H1 (cell line): ENCODE results near the gene LRRFIP1. TPM values are rescaled to one million over a fixed set of nuclear protein-coding genes. Genes with fewer than 3 reads are reported as not detected.

Experiments used
- CTCF ChIA-PET: fragments of 300-600 bp; sonication (Branson Sonifier 250); formaldehyde crosslinking; loops from one replicate; lab custom pipeline; 2021; ENCODE audit not compliant: partially characterized antibody; lab: Charles Lee
- POLR2A ChIA-PET: fragments of 300-600 bp; sonication (Branson Sonifier 250); formaldehyde crosslinking; loops from one replicate; lab custom pipeline; 2021; ENCODE audit warnings: inconsistent platforms; ENCODE audit not compliant: partially characterized antibody; lab: Charles Lee
- DNase-seq, 2 experiments: peaks; one replicate each; pipeline versions ENCODE4 v3.0.0 to v3.0.0-alpha.2; 2010 to 2022; ENCODE audit warnings: low spot score in 2 of 2, low read depth in 1 of 2, mixed read lengths in 1 of 2
- FAIRE-seq: peaks from 2 replicates; lab custom pipeline; 2011; peaks lifted over from hg19 to GRCh38; lab: Jason Lieb, UNC
- H2AFZ ChIP-seq: 2 replicates; pipeline ENCODE4 v1.8.1; 2012; ENCODE audit warnings: low read length, inconsistent platforms
- H2AK5ac ChIP-seq: 2 replicates; pipeline ENCODE4 v1.6.1; 2013; ENCODE audit warnings: low read depth, low read length
- H2BK120ac ChIP-seq: replicated peaks from 2 replicates; pipeline ENCODE3; 2013; ENCODE audit warnings: low read depth, low read length, inconsistent platforms
- H2BK12ac ChIP-seq: 2 replicates; pipeline ENCODE4 v1.6.1; 2013; ENCODE audit warnings: low read depth, low read length
- H2BK15ac ChIP-seq: 2 replicates; pipeline ENCODE4 v1.6.1; 2013; ENCODE audit warnings: low read length
- H2BK20ac ChIP-seq: 2 replicates; pipeline ENCODE4 v1.6.1; 2013; ENCODE audit warnings: low read length
- H2BK5ac ChIP-seq: 2 replicates; pipeline ENCODE4 v1.6.1; 2013; ENCODE audit warnings: low read depth, low read length
- H3K14ac ChIP-seq: 2 replicates; pipeline ENCODE4 v1.6.1; 2013; ENCODE audit warnings: inconsistent platforms; ENCODE audit not compliant: insufficient read length
- H3K18ac ChIP-seq: 2 replicates; pipeline ENCODE4 v1.6.1; 2013; ENCODE audit warnings: low read length; ENCODE audit errors: extremely low read depth
- H3K23ac ChIP-seq: 2 replicates; pipeline ENCODE4 v1.6.1; 2013; ENCODE audit warnings: inconsistent platforms; ENCODE audit not compliant: insufficient read length
- H3K23me2 ChIP-seq: 2 replicates; pipeline ENCODE4 v1.6.1; 2013; ENCODE audit warnings: low read depth, low read length
- H3K27ac ChIP-seq: 2 replicates; pipeline ENCODE4 v1.6.1; 2011; ENCODE audit warnings: low read depth, low read length, inconsistent platforms
- H3K27me3 ChIP-seq, 4 experiments: replicated peaks in 1 of 4; 1 replicate in 1 of 4; 2 replicates in 3 of 4; pipeline versions ENCODE4 v1.6.1 to v1.8.1; 2011 to 2013; ENCODE audit warnings: low read length in 3 of 4, mild to moderate bottlenecking in 3 of 4, inconsistent platforms in 2 of 4, mixed read lengths in 2 of 4, moderate library complexity in 1 of 4; ENCODE audit not compliant: control insufficient read depth in 3 of 4, insufficient read depth in 3 of 4; ENCODE audit errors: extremely low read depth in 1 of 4
- H3K36me3 ChIP-seq, 4 experiments: 2 replicates each; pipeline versions ENCODE4 v1.6.1 to v1.8.1; 2011 to 2013; ENCODE audit warnings: mild to moderate bottlenecking in 4 of 4, low read length in 3 of 4, moderate library complexity in 2 of 4, control low read depth in 1 of 4, inconsistent platforms in 1 of 4; ENCODE audit not compliant: insufficient read depth in 4 of 4, control insufficient read depth in 2 of 4
- H3K4ac ChIP-seq: replicated peaks from 2 replicates; pipeline ENCODE3; 2013; ENCODE audit warnings: low read length, low read depth, mixed read lengths, inconsistent platforms; ENCODE audit not compliant: insufficient read length
- H3K4me1 ChIP-seq, 4 experiments: replicated peaks in 1 of 4; 1 replicate in 1 of 4; 2 replicates in 3 of 4; pipeline versions ENCODE4 v1.6.1 to v1.8.1; 2011 to 2013; ENCODE audit warnings: low read length in 3 of 4, inconsistent platforms in 2 of 4, mixed read lengths in 1 of 4; ENCODE audit not compliant: insufficient read depth in 4 of 4, control insufficient read depth in 3 of 4
- H3K4me2 ChIP-seq, 2 experiments: 2 replicates each; pipeline versions ENCODE4 v1.6.1 to v1.8.1; 2011 to 2013; ENCODE audit warnings: low read depth in 2 of 2, low read length in 2 of 2, control low read depth in 1 of 2, inconsistent platforms in 1 of 2, mild to moderate bottlenecking in 1 of 2; ENCODE audit not compliant: insufficient read depth in 1 of 2
- H3K4me3 ChIP-seq, 4 experiments: fragments of 200-600, 300-600 bp in 1 of 4; sonication (generic), shearing (Covaris generic), sonication (Bioruptor Twin) in 1 of 4; 2 replicates each; pipeline versions ENCODE4 v1.5.1 to v1.8.1; 2011 to 2016; ENCODE audit warnings: low read length in 4 of 4, low read depth in 3 of 4, control low read depth in 2 of 4, inconsistent platforms in 2 of 4, mild to moderate bottlenecking in 2 of 4, mixed read lengths in 1 of 4, moderate library complexity in 1 of 4; ENCODE audit not compliant: insufficient read depth in 2 of 4; ENCODE audit errors: extremely low read depth in 1 of 4
- H3K56ac ChIP-seq: replicated peaks from 2 replicates; pipeline ENCODE3; 2013; ENCODE audit warnings: low read depth, mild to moderate bottlenecking, mixed read lengths, low read length, inconsistent platforms; ENCODE audit not compliant: insufficient read length
- H3K79me1 ChIP-seq: 2 replicates; pipeline ENCODE4 v1.6.1; 2013; ENCODE audit warnings: low read depth, low read length, control low read depth
- H3K79me2 ChIP-seq, 2 experiments: 2 replicates each; pipeline versions ENCODE4 v1.6.1 to v1.8.1; 2012 to 2013; ENCODE audit warnings: low read length in 2 of 2, mild to moderate bottlenecking in 2 of 2, inconsistent platforms in 1 of 2; ENCODE audit not compliant: insufficient read depth in 2 of 2, control insufficient read depth in 1 of 2
- H3K9ac ChIP-seq, 4 experiments: replicated peaks in 1 of 4; 1 replicate in 1 of 4; 2 replicates in 3 of 4; pipeline versions ENCODE4 v1.6.1 to v1.8.1; 2011 to 2013; ENCODE audit warnings: low read depth in 3 of 4, low read length in 3 of 4, control low read depth in 2 of 4, mild to moderate bottlenecking in 2 of 4, moderate library complexity in 2 of 4, inconsistent platforms in 1 of 4; ENCODE audit errors: extremely low read depth in 1 of 4
- H3K9me3 ChIP-seq, 2 experiments: 2 replicates each; pipeline versions ENCODE4 v1.6.1 to v1.8.1; 2012 to 2013; ENCODE audit warnings: mild to moderate bottlenecking in 2 of 2, moderate library complexity in 2 of 2, control low read depth in 1 of 2, inconsistent platforms in 1 of 2, low read depth in 1 of 2, low read length in 1 of 2, mixed read lengths in 1 of 2; ENCODE audit not compliant: insufficient read depth in 2 of 2
- H4K20me1 ChIP-seq, 2 experiments: replicated peaks in 1 of 2; 2 replicates each; pipeline versions ENCODE3 to v1.8.1; 2011 to 2013; ENCODE audit warnings: inconsistent platforms in 2 of 2, low read length in 2 of 2, mild to moderate bottlenecking in 1 of 2; ENCODE audit not compliant: insufficient read depth in 2 of 2, control insufficient read depth in 1 of 2
- H4K5ac ChIP-seq: 2 replicates; pipeline ENCODE4 v1.6.1; 2013; ENCODE audit warnings: low read length, low read depth, mixed read lengths, inconsistent platforms; ENCODE audit not compliant: insufficient read length
- H4K8ac ChIP-seq: 2 replicates; pipeline ENCODE4 v1.8.0; 2013; ENCODE audit warnings: mild to moderate bottlenecking, moderate library complexity, low read length, inconsistent platforms; ENCODE audit not compliant: insufficient read depth; ENCODE audit errors: extremely low read depth
- H4K91ac ChIP-seq: replicated peaks from 2 replicates; pipeline ENCODE3; 2013; ENCODE audit warnings: low read length, mixed read lengths, inconsistent platforms; ENCODE audit not compliant: insufficient read length
- KDM5A ChIP-seq: fragments of 200-600 bp; IDR thresholded peaks from 2 replicates; pipeline ENCODE4 v1.7.1; 2012; ENCODE audit warnings: mild to moderate bottlenecking, low read length, inconsistent platforms, mixed read lengths
- NANOG ChIP-seq: IDR thresholded peaks from 2 replicates; pipeline ENCODE4 v1.6.1; 2011; ENCODE audit warnings: low read length, low read depth, mild to moderate bottlenecking, inconsistent platforms; ENCODE audit not compliant: insufficient read depth, poor library complexity, severe bottlenecking
- POLR2AphosphoS5 ChIP-seq: IDR thresholded peaks from 2 replicates; pipeline ENCODE4 v1.6.1; 2011; ENCODE audit warnings: low read depth, low read length
- SUZ12 ChIP-seq: fragments of 200-600 bp; sonication (generic); IDR thresholded peaks from 2 replicates; pipeline ENCODE4 v1.6.1; 2012; ENCODE audit warnings: mild to moderate bottlenecking, inconsistent platforms, low read length, moderate library complexity, mixed read lengths
- WGBS, 2 experiments: shearing (Covaris generic) in 1 of 2; methylation state at CpG; one replicate each; pipeline versions ENCODE4 v1.1.6 to v1.1.7; 2013 to 2015; ENCODE audit warnings: low lambda C conversion rate in 2 of 2, mixed read lengths in 2 of 2, inconsistent platforms in 1 of 2, low coverage in 1 of 2, missing lambda C conversion rate in 1 of 2; ENCODE audit not compliant: insufficient replicate concordance in 2 of 2, insufficient coverage in 1 of 2, insufficient read length in 1 of 2; ENCODE audit errors: extremely low coverage in 1 of 2, missing lambda C conversion rate in 1 of 2; 5-methylcytosine and 5-hydroxymethylcytosine counted together
- polyA plus RNA-seq, 7 experiments: library from polyadenylated mRNA; depleted of rRNA in 3 of 7; stranded (reverse) in 5 of 7; unstranded in 2 of 7; fragments of >200 nt in 5 of 7; fragments of 200-250 nt in 2 of 7; gene quantifications; 1 replicate in 5 of 7; 2 replicates in 1 of 7; 4 replicates in 1 of 7; pipeline versions ENCODE4 v1.2.1 to v1.2.3, GENCODE V29; 2011 to 2013; ENCODE audit warnings: missing spikeins in 2 of 7, mixed read lengths in 2 of 7
- total RNA-seq: library from RNA; stranded (reverse); fragmentation: NEBNext Ultra II Directional; extraction: Animal tissue kit (Norgen Biotek cat#: 25700); gene quantifications from 2 replicates; pipeline ENCODE4 v1.2.1, GENCODE V29; 2021
- TF ChIP-seq, protein P1 (sequence below): IDR thresholded peaks from 2 replicates; pipeline ENCODE4 v1.6.1; 2011; ENCODE audit warnings: low read length, improper control_type of control experiment

LRRFIP1 gene
- total and polyA plus RNA-seq, 2 of the 8 experiments (the other 6 are each of a cell fraction or from before 2014, with no cell fraction given) = 12.1 to 75.8 TPM

DNA sequence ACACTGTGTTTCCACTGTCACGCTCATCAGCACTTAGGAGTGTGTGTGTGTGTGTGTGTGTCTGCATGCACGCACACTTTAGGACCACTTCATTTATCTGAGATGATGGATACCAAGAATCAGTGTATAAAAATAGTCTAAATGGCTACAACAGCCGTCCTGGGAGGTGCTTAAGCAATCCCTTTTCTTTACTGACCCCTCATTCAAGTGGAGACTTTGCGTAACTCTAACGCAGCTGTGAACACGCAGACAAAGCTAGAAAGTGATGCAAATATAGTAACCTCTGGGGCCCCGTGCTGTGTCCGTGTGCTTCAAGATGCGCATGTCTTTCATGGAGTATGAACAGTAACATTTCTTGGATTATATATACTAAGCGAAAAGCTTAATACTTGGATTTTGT, 130.8 kb downstream of the LRRFIP1 start:
- DNase-seq (no peak), FAIRE-seq (no peak)
- H3K56ac ChIP-seq = no peak overlapping the region
- H4K20me1 ChIP-seq = no peaks in the 10 kb centered on the region
- no peak overlapping the region for H3K4me2 ChIP-seq
- H3K27ac ChIP-seq = no peak overlapping the region
- no peak overlapping the region for H2BK120ac ChIP-seq
- no peaks in the 10 kb centered on the region for H3K27me3 ChIP-seq
- ChIA-PET CTCF (interaction anchor here (1.1 to 2.1 kb wide), 5 partner anchors 13 to 72 kb away, joined by 3 to 7 read pairs (median 3); no protein-coding TSS in a partner anchor), POLR2A (interaction anchor here (0.7 to 1.4 kb wide), 2 partner anchors 13 to 338 kb away, joined by 3 read pairs; no protein-coding TSS in a partner anchor)
- H3K9ac ChIP-seq = no peak overlapping the region
- H2BK20ac ChIP-seq = no peak overlapping the region
- H2AK5ac ChIP-seq = no peak overlapping the region
- H4K5ac ChIP-seq = no peak overlapping the region
- no peak overlapping the region for H4K91ac ChIP-seq
- H2AFZ ChIP-seq = no peak overlapping the region
- no peaks in the 10 kb centered on the region for H3K9me3 ChIP-seq
- no peaks in the 10 kb centered on the region for H3K4me1 ChIP-seq
- no peak overlapping the region for H3K4me3 ChIP-seq
- no peaks in the 10 kb centered on the region for H3K79me1 ChIP-seq
- H3K18ac ChIP-seq = no peak overlapping the region
- no peak overlapping the region for H2BK5ac ChIP-seq
- no peak overlapping the region for H2BK12ac ChIP-seq
- H3K23ac ChIP-seq = no peak overlapping the region
- H3K4ac ChIP-seq = no peak overlapping the region
- no peaks in the 10 kb centered on the region for H3K23me2 ChIP-seq
- no peak overlapping the region for H2BK15ac ChIP-seq
- H3K14ac ChIP-seq = no peak overlapping the region
- 94% methylated on average over 10 of the region's 10 CpGs; no CpG with 5 or more reads in 1 of the 2 experiments for WGBS, 2 experiments
- peaks cover 4 to 43% (median 22%) of the 10 kb centered on the region in 4 experiments; a peak in 7 of 8 replicates for H3K36me3 ChIP-seq
- no peaks in the 10 kb centered on the region for H3K79me2 ChIP-seq
- no peak overlapping the region for H4K8ac ChIP-seq
- TF ChIP-seq POLR2AphosphoS5 (no peak), SUZ12 (no peak), KDM5A (no peak), NANOG (no peak)
- TF ChIP-seq, protein P1, sequence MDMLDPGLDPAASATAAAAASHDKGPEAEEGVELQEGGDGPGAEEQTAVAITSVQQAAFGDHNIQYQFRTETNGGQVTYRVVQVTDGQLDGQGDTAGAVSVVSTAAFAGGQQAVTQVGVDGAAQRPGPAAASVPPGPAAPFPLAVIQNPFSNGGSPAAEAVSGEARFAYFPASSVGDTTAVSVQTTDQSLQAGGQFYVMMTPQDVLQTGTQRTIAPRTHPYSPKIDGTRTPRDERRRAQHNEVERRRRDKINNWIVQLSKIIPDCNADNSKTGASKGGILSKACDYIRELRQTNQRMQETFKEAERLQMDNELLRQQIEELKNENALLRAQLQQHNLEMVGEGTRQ = no peak
